GM18868 (cell line): Measurements from ENCODE around the gene MRPL46.
A peak's percentile ranks its signal among the peaks of the same experiment; 100 is the strongest.
"Not testable (repeated sequence)": the region's sequence is repeated elsewhere in the genome, so short reads cannot be mapped to it uniquely, and the experiment has no call there.

Experiments used
- ATAC-seq: cut with Tn5 transposase; IDR thresholded peaks from one replicate; pipeline ENCODE4 v1.9.1; 2021; ENCODE audit warnings: mild to moderate bottlenecking, moderate library complexity; ENCODE audit not compliant: unreplicated experiment

MRPL46 gene

DNA sequence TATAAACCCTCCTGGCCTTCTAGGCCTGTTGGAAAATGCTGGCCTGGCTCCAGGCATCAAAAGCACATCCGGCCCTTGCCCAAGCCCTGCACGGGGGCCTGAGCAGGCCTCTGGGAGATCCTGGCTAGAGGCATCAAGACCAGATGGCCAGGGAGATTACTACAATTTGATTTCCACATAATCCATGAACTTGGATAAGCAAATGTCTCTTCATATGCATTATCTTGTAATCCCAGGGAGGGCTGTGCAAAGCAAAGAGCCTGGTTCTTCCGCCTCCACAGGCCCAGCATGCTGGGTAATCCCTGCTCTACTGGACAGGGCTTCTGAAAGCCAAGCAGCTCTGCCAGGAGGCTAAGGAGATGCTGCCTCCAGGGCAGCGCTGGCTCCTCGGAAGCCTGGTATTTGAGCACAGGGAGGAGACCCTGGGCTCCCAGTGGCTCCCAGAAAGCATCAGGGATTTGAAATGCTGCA is 18.2 kb downstream of the MRPL46 start:
- no peak for ATAC-seq

DNA sequence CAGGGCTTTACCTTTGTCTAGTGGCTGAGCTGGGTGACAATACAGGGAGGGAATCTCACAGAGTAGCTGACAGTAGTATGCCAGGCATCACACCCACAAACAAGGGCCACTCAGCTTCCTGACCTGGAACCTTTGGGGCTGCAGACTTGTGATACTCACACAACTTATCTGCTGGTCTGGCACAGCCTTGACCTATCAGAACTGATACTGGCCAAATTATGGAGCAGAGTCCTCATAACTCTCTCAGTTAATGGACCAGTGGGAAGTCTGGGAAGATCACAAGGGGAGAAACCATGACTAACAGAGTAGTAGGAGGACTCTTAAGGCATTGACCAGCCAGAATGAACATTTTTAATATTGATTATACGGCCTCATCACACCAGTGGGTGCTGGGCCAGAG is 19.4 kb downstream of the MRPL46 start:
- ATAC-seq: no peak

DNA sequence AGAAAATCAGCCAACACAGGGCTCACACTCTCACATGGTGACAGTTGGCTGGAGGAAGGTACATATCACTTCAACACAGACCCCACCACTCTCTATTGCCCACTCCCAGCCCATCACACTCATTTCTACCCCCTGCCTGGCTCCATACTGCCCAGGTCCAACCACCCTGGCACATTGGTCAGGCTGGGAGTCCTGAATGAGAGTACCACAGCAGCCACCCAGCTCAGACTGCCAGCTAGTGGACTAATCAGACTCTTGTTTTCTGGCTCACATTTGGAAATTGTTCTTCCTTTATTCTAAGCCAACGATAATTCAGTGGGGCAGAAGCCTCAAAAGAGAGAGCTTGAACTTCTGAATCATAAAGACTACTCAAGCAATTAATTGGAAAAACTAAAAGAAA is 20.0 kb downstream of the MRPL46 start:
- ATAC-seq: no peak

DNA sequence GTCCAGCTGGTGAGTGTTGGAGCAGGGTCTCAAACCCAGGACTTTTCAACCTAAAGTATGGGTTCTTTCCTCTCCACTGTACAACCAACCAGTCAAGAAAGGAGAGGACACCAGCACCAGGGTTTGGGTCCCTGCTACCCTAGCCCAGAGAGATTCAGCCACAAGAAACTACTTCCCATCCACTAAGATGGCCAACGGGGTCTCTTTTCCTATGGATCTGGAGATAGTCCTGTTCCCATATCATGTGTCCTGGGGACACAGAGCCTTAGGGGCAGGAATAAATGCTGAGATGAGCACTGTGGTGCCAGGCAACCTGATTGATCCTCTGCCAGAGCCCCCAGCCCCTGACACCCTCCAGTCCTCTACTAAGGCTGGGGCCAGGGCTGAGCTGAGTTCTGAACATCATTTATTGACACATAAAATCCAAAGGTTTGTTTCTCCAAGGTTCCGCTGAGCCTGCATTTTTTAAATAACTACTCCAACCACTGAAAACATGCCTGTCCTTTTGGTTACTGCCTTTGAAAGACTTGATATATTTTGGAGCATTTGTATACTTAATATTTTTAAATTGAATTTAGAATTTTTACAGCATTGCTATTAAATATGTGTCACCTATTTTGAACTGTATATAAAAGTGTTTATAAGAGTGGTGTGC is 26.0 kb downstream of the MRPL46 start:
- no peak for ATAC-seq

DNA sequence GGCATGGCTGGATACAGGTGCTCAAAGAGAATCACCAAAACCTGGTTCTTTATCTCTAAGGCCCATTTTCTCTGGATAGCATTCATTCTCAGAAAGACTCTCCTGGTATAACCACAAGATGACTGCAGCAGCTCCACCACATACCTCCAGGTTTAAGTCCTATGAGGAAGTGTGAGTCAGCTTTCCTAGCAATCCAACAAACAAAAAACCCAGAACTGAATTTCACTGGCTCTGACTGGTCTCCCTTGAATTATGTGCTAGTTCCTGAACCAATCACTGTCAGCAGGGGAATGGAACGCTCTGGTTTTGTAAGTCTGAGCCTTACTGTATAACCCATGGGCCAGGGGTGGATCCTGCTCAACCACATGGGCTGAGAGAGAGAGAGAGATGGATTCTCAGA is 27.2 kb downstream of the MRPL46 start:
- ATAC-seq: no peak

DNA sequence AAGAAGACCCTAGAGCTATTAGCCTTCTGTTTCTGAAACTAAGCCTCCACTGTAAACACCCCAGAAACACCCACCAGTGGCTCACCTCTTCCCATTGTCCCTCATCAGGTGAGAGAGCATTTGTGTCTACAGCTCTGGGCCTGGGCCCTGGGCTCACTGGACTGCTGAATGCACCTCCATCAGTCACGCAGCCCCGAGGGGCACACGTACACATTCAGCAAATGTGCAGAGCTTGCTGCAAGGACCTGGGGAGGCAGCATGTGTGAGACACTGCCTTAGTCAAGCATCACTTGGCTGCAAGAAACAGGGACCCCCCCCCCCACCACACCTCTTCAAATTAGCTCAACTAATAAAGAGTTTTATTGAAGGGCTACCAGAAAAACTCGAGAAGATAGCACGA is 29.0 kb downstream of the MRPL46 start:
- ATAC-seq: no peak

DNA sequence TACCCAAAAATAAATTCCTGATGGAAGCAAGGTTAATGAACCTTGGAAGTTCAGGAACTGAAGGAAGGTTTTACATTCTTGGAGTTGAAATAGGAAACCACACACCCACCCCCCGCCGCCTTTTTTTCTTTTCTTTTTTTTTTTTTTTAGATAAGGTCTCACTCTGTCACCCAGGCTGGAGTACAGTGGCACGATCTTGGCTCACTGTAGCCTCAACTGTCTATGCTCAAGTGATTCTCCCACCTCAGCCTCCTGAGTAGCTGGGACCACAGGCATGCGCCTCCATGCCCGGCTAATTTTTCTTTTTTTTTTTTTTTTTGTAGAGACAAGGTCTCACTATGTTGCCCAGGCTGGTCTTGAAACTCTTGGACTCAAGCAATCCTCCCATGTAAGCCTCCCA is 33.1 kb downstream of the MRPL46 start:
- ATAC-seq: not testable (repeated sequence)

DNA sequence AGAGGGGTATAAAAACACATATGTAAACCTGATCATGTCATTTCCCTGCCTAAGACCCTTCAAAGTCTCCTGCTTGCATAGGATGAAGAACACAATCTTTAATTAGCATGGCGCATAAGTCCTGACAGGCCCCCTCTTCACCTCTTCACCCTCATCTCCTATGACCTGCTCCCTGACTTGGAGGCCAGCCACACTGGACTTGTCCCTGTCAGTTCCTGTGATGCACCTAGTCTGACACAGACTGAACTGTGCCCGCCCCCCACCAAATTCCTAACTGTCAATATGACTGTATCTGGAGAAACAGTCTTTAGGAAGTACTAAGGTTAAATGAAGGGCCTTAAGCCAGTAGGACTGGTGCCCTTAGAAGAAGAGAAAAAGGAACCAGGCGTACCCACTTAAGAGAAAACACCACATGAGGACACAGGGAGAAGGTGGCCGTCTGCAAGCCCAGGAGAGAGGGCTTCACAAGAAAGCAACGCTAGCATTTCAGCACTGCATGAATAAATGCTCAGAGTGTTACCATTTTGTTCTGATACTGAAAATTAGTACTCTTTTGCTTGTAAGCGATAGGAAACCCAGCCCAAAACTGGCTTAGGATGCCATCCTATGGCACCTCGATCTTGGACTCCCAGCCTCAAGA is 34.0 kb downstream of the MRPL46 start:
- no peak for ATAC-seq

DNA sequence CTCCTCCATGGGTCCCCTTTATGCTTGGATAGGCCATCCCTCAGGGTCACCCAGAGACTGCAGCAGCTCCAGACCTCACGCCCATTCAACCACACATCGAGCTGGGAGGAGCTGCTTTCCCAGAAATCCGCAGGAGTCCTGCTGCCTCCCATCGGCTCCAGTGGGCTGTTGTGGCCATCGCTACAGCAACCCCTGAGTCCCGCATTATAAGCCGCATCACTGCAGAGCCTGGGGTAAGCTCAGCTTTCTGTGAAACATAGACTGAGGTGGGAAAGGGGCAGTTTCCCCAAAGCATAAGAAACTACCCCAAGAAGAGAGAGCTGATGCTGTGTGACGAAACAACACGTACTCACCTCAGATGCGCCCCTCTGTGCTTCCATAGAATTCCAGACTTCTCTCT is 35.7 kb downstream of the MRPL46 start:
- no peak for ATAC-seq

DNA sequence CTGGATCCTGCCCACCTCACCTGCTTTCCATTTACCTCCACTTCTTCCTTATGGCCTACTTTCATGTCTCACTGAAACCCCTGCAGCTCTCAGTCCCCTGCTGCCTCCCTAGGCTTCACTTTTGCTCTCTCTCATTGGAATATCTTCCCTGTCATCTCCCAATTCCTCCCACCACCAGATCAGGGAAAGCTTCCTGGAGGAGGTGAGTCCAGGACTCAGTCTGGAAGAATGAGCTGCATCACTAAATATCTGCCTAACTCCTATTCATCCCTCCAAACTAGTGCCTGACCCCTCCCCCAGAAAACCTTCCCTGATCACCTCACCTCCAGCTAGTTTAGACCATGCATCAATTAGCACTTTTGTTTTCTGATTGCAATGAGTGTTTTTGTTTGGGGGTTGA is 37.1 kb downstream of the MRPL46 start:
- no peak for ATAC-seq

DNA sequence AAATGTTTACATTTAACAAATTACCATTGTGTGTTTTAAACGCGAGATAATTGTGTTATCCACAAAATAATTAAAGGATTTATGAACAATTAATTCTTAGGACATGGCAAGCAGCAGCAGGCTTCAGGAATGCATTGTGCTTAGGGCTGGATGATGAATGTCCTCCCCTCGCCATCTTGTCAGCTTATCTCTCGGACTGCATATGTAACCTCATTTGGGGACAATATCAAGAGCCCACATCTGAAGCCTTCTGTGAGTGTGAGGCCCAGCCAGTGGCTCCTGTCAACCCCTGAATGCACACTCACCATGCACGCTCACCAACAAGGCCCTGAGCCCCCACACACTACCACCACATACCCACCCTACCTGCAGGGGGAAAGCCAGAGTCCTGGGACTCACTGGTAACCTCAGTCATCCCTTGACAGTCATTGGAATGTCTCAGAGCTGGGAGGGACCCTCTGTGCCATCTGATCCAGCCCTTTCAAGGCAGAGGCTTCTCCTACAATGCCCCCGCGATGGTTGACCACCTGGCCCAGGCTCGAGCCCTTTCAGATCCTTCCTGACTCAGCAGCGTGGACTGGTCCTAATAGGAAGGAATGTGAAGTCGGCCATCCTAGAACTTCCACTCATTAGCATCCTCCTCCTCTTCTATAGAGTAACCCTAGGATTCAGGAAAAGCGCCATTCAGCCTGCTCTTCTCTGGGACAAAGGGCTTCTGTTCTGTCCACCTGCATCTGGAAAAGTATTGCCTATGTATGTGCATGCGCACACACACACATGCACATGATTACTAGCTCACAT is 38.2 kb downstream of the MRPL46 start:
- ATAC-seq: no peak

DNA sequence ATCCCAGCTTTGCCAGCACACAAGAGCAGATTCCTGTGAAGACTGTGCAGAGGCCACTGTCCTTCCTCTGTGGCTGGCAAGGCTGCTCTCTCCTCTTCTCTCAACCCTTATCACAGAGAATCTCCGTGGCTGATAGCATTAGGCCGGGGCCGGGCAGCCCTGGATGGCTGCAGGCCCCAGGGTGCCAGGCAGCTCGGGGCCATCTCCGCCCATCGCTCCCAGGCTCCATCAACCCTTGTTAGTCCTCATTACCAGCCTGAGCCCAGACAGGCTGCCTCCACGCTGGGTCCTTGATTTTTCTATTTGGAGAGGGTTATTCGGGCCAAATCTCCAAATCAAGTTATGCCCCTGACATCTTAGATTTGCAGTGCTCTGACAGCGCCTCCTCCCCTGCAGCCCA is 39.1 kb downstream of the MRPL46 start:
- no peak for ATAC-seq

DNA sequence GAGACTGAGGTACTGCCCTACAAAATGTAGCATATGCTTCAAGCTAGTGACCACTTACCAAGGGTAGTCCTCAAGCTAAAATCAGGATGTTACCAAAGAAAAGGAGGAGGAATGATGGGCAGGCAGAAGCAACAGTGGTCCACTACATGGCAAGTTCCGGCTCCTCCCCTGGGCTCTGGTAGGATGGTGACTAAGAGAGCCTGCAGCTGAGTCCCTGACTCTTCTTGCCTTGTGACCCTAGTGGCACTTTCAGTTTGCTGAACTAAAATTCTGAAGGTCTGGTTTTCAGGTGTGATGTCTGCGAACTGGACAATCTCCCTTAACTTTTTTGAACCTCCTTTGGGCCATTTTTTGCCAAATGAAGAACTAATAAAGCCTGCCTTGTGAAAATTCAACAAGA is 40.9 kb downstream of the MRPL46 start:
- ATAC-seq: no peak

DNA sequence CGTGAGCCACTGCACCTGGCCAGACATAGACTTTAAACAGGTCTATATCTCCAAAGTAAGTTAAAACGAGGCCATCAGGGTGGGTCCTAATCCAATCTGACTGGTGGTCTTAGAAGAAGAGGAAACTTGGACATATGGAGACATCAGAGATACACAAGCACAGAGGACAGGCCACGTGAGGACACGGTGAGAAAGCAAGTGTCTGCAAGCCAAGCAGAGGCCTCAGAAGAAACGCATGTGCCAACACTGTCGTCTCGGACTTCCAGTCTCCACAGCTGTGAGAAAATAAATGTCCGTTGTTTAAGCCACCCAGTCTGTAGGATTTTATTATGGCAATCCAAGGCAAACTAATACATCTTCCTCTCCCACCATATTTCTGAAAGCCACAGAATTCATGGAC is 43.9 kb downstream of the MRPL46 start:
- ATAC-seq: no peak

DNA sequence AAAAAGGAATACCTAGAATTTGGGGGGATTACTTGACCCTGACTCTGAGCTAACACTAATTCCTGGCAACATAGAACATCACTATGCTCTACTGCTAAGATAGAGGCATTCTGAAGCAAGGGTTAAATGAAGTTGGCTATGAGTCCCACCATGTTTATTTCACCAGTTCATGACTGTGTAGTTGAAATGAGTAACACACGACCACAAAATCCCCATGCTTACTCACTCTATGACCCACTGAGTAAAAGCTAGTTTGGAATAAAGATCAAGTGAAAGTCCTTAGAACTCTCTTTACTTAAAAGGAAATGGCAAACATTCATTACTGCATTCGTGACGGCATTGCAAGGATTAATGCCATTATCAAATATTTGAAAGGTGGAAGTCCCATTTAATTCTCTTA is 47.4 kb downstream of the MRPL46 start:
- peak; percentile 73 for ATAC-seq
